ENCODE results near the gene COG5.

COG5 gene

GRCh38 chr7:107398161-107398560 lies 165.6 kb downstream of the COG5 start:
- no peak for TF ChIP-seq CTCF (conservative IDR thresholded peaks at IDR 0.05; ENCODE audit: low read length)
- TF ChIP-seq EZH2phosphoT487 (IDR thresholded peaks at IDR 0.05; ENCODE audit: borderline replicate concordance): no peak

GRCh38 chr7:107396990-107397389 lies 166.7 kb downstream of the COG5 start:
- no peak overlapping the region for H3K9ac ChIP-seq (ENCODE audit: low read depth, low read length, poor library complexity, severe bottlenecking)
- H3K9me2 ChIP-seq (replicated peaks; ENCODE audit: low read depth, low read length): no peaks in the 10 kb centered on the region
- no peak overlapping the region for H2AFZ ChIP-seq (ENCODE audit: low read length)
- H4K20me1 ChIP-seq (ENCODE audit: insufficient read depth, low read length, poor library complexity, severe bottlenecking): no peaks in the 10 kb centered on the region
- H3K79me2 ChIP-seq (ENCODE audit: insufficient read depth, low read length): 0 out of 2 replicates have a peak, but pooled peaks cover 3% of the 10 kb centered on the region
- no peak overlapping the region for H3K4me3 ChIP-seq (ENCODE audit: low read length, poor library complexity, severe bottlenecking)
- H3K4me1 ChIP-seq (ENCODE audit: insufficient read depth, low read length, poor library complexity, severe bottlenecking): no peaks in the 10 kb centered on the region
- no peaks in the 10 kb centered on the region for H3K36me3 ChIP-seq (ENCODE audit: insufficient read depth, low read length)
- no peaks in the 10 kb centered on the region for H3K27me3 ChIP-seq (ENCODE audit: insufficient read depth, low read length, poor library complexity, severe bottlenecking)
- no peak overlapping the region for H3K4me2 ChIP-seq (ENCODE audit: low read depth, low read length, poor library complexity, severe bottlenecking)
- H3F3A ChIP-seq (ENCODE audit: low read depth): no peaks in the 10 kb centered on the region
- TF ChIP-seq EZH2phosphoT487 (IDR thresholded peaks at IDR 0.05; ENCODE audit: borderline replicate concordance): no peak
- TF ChIP-seq CTCF (conservative IDR thresholded peaks at IDR 0.05; ENCODE audit: low read length): no peak
- H3K9me3 ChIP-seq (ENCODE audit: insufficient read depth, low read depth, low read length): peaks cover 4% of the 10 kb centered on the region; the same call in 1 of the 2 replicates

More at GRCh38 chr7:107398161-107398560, 165.6 kb downstream of the COG5 start:
- no peaks in the 10 kb centered on the region for H4K20me1 ChIP-seq (ENCODE audit: insufficient read depth, low read length, poor library complexity, severe bottlenecking)
- peaks cover 4% of the 10 kb centered on the region; the same call in 1 of the 2 replicates for H3K9me3 ChIP-seq (ENCODE audit: insufficient read depth, low read depth, low read length)
- no peaks in the 10 kb centered on the region for H3K36me3 ChIP-seq (ENCODE audit: insufficient read depth, low read length)
- H3K79me2 ChIP-seq (ENCODE audit: insufficient read depth, low read length): 0 out of 2 replicates have a peak, but pooled peaks cover 3% of the 10 kb centered on the region
- H2AFZ ChIP-seq (ENCODE audit: low read length): no peak overlapping the region
- H3K9me2 ChIP-seq (replicated peaks; ENCODE audit: low read depth, low read length): no peaks in the 10 kb centered on the region
- no peak overlapping the region for H3K4me2 ChIP-seq (ENCODE audit: low read depth, low read length, poor library complexity, severe bottlenecking)
- H3K27me3 ChIP-seq (ENCODE audit: insufficient read depth, low read length, poor library complexity, severe bottlenecking): no peaks in the 10 kb centered on the region
- no peaks in the 10 kb centered on the region for H3F3A ChIP-seq (ENCODE audit: low read depth)
- no peaks in the 10 kb centered on the region for H3K4me1 ChIP-seq (ENCODE audit: insufficient read depth, low read length, poor library complexity, severe bottlenecking)
- no peak overlapping the region for H3K9ac ChIP-seq (ENCODE audit: low read depth, low read length, poor library complexity, severe bottlenecking)
- no peak overlapping the region for H3K4me3 ChIP-seq (ENCODE audit: low read length, poor library complexity, severe bottlenecking)

GRCh38 chr7:107396081-107396480 lies 167.6 kb downstream of the COG5 start:
- Histone ChIP-seq H3K36me3 (ENCODE audit: insufficient read depth, low read length) (no peaks in the 10 kb centered on the region; the same call in 1 of the 2 replicates), H2AFZ (ENCODE audit: low read length) (no peak overlapping the region), H3K4me1 (ENCODE audit: insufficient read depth, low read length, poor library complexity, severe bottlenecking) (no peaks in the 10 kb centered on the region), H3K9me3 (ENCODE audit: insufficient read depth, low read depth, low read length) (peaks cover 4% of the 10 kb centered on the region; the same call in 1 of the 2 replicates), H3K9me2 (replicated peaks; ENCODE audit: low read depth, low read length) (no peaks in the 10 kb centered on the region), H4K20me1 (ENCODE audit: insufficient read depth, low read length, poor library complexity, severe bottlenecking) (no peaks in the 10 kb centered on the region), H3K9ac (ENCODE audit: low read depth, low read length, poor library complexity, severe bottlenecking) (no peak overlapping the region), H3K4me3 (ENCODE audit: low read length, poor library complexity, severe bottlenecking) (no peak overlapping the region), H3K79me2 (ENCODE audit: insufficient read depth, low read length) (0 out of 2 replicates have a peak, but pooled peaks cover 3% of the 10 kb centered on the region), H3K27me3 (ENCODE audit: insufficient read depth, low read length, poor library complexity, severe bottlenecking) (no peaks in the 10 kb centered on the region), H3F3A (ENCODE audit: low read depth) (no peaks in the 10 kb centered on the region), H3K4me2 (ENCODE audit: low read depth, low read length, poor library complexity, severe bottlenecking) (no peak overlapping the region)
- TF ChIP-seq EZH2phosphoT487 (IDR thresholded peaks at IDR 0.05; ENCODE audit: borderline replicate concordance) (no peak), CTCF (conservative IDR thresholded peaks at IDR 0.05; ENCODE audit: low read length) (no peak)

All from Loucy (cell line).